GM18867 (cell line): Measurements from ENCODE around the gene PNLDC1.

Experiments
- ATAC-seq: cut with Tn5 transposase; IDR thresholded peaks from one replicate; pipeline ENCODE4 v1.9.1; 2021; ENCODE audit warnings: mild to moderate bottlenecking, moderate library complexity; ENCODE audit not compliant: unreplicated experiment

The PNLDC1 gene

GRCh38 chr6:159800141-159800865 lies at the start of gene PNLDC1:
Gene PNLDC1, plus strand, starts transcription at chr6:159800276. Its CDS starts 32 bp downstream, at chr6:159800308.
- no peak for ATAC-seq

GRCh38 chr6:159751448-159751847 lies 48.6 kb upstream of the PNLDC1 start:
- no peak for ATAC-seq

- no peak for ATAC-seq
These were observed 46.8 kb upstream of the PNLDC1 start for GRCh38 chr6:159753081-159753872.

- no peak for ATAC-seq
These were observed 45.7 kb upstream of the PNLDC1 start for GRCh38 chr6:159754401-159754800.

GRCh38 chr6:159754959-159755914 lies 44.8 kb upstream of the PNLDC1 start:
- ATAC-seq: no peak

GRCh38 chr6:159756508-159756907 lies 43.6 kb upstream of the PNLDC1 start:
- no peak for ATAC-seq

- ATAC-seq: no peak
These were observed 41.8 kb upstream of the PNLDC1 start for GRCh38 chr6:159758031-159759001.

GRCh38 chr6:159759645-159760044 lies 40.4 kb upstream of the PNLDC1 start:
- ATAC-seq: no peak

- no peak for ATAC-seq
These were observed 39.4 kb upstream of the PNLDC1 start for GRCh38 chr6:159760602-159761057.

- peak; percentile 2 for ATAC-seq
These were observed 38.8 kb upstream of the PNLDC1 start for GRCh38 chr6:159761129-159761872.

GRCh38 chr6:159761873-159762680 lies 38.0 kb upstream of the PNLDC1 start, which contains the start of gene ACAT2:
Gene ACAT2, plus strand, starts transcription at chr6:159762045. Its CDS starts 43 bp downstream, at chr6:159762088.
- ATAC-seq: peak; percentile 96

- peak; percentile 8 for ATAC-seq
These were observed 37.3 kb upstream of the PNLDC1 start for GRCh38 chr6:159762681-159763293.

- ATAC-seq: no peak
These were observed 33.2 kb upstream of the PNLDC1 start for GRCh38 chr6:159766906-159767305.

GRCh38 chr6:159769470-159769869 lies 30.6 kb upstream of the PNLDC1 start:
- ATAC-seq: no peak

- ATAC-seq: no peak
These were observed 27.9 kb upstream of the PNLDC1 start for GRCh38 chr6:159772196-159772595.

- ATAC-seq: no peak
These were observed 22.7 kb upstream of the PNLDC1 start for GRCh38 chr6:159777240-159777904.

GRCh38 chr6:159778131-159778530 lies 21.9 kb upstream of the PNLDC1 start:
- no peak for ATAC-seq
